GM12878 (cell line): ENCODE results near the gene LIMCH1. TPM values are rescaled to one million over a fixed set of nuclear protein-coding genes. Genes with fewer than 3 reads are reported as not detected.

Experiments
- ATAC-seq: fragments of 200-7000 bp; cut with Tn5 transposase; 3 replicates; pipeline ENCODE4 v1.9.1; 2020; ENCODE audit warnings: mild to moderate bottlenecking, moderate library complexity
- BruUV-seq: library from RNA; stranded (reverse); fragments of 400-500 nt; replicated peaks from 2 replicates; lab custom pipeline; 2021; lab: Mats Ljungman, UMichigan
- CTCF ChIA-PET: fragments of 300-600 bp; sonication (Branson Sonifier 250); formaldehyde crosslinking; extraction: SDS; loops from one replicate; lab custom pipeline; 2021; ENCODE audit warnings: inconsistent platforms; lab: Yijun Ruan, JAX
- POLR2A ChIA-PET: fragments of 350-600 bp; formaldehyde crosslinking; extraction: SDS; loops from one replicate; lab custom pipeline; 2021; ENCODE audit warnings: inconsistent platforms; lab: Charles Lee
- RAD21 ChIA-PET: fragments of 300-600 bp; sonication (Branson Sonifier 250); formaldehyde crosslinking; loops from one replicate; lab custom pipeline; 2023; ENCODE audit warnings: antibody characterized with exemption; ENCODE audit not compliant: unreplicated experiment; lab: Charles Lee
- SMC1A ChIA-PET: fragments of 300-600 bp; sonication (Branson Sonifier 250); formaldehyde crosslinking; loops from one replicate; lab custom pipeline; 2023; ENCODE audit not compliant: unreplicated experiment, uncharacterized antibody; lab: Charles Lee
- DNase-seq: peaks from one replicate; pipeline ENCODE4 v3.0.0-alpha.2; 2011; ENCODE audit warnings: low read depth, low spot score
- FAIRE-seq: peaks from 3 replicates; lab custom pipeline; 2011; peaks lifted over from hg19 to GRCh38; lab: Jason Lieb, UNC
- H2AFZ ChIP-seq: 2 replicates; pipeline ENCODE4 v1.6.0; 2011; ENCODE audit warnings: low read depth, low read length, control low read depth; ENCODE audit not compliant: control insufficient read depth
- H3K27ac ChIP-seq: 2 replicates; pipeline ENCODE4 v1.5.1; 2011; ENCODE audit warnings: control low read depth; ENCODE audit not compliant: control insufficient read depth, insufficient read depth
- H3K27me3 ChIP-seq, 2 experiments: replicated peaks in 1 of 2; 2 replicates each; pipeline versions ENCODE4 v1.6.0 to v1.6.1; 2011; ENCODE audit warnings: low read length in 1 of 2; ENCODE audit not compliant: control insufficient read depth in 2 of 2, insufficient read depth in 2 of 2
- H3K36me3 ChIP-seq, 2 experiments: 2 replicates each; pipeline ENCODE4 v1.5.1; 2011; ENCODE audit warnings: low read length in 1 of 2; ENCODE audit not compliant: control insufficient read depth in 2 of 2, insufficient read depth in 2 of 2
- H3K4me1 ChIP-seq: 2 replicates; pipeline ENCODE4 v1.6.1; 2011; ENCODE audit warnings: mild to moderate bottlenecking, low read length, moderate library complexity, mixed read lengths; ENCODE audit not compliant: control insufficient read depth, insufficient read depth
- H3K4me2 ChIP-seq: 2 replicates; pipeline ENCODE4 v1.6.0; 2011; ENCODE audit warnings: control low read depth; ENCODE audit not compliant: control insufficient read depth, insufficient read depth
- H3K4me3 ChIP-seq: fragments of 200-600 bp; sonication (generic); 2 replicates; pipeline ENCODE4 v1.5.1; 2016
- H3K79me2 ChIP-seq: 2 replicates; pipeline ENCODE4 v1.6.0; 2011; ENCODE audit warnings: low read length; ENCODE audit not compliant: control insufficient read depth, insufficient read depth
- H3K9ac ChIP-seq: 2 replicates; pipeline ENCODE4 v1.8.0; 2011; ENCODE audit warnings: low read length, control low read depth, mixed read lengths; ENCODE audit not compliant: control insufficient read depth, insufficient read depth
- H3K9me3 ChIP-seq: replicated peaks from 3 replicates; pipeline ENCODE4 v1.5.1; 2011; ENCODE audit warnings: mild to moderate bottlenecking, low read length; ENCODE audit not compliant: control insufficient read depth, insufficient read depth
- H4K20me1 ChIP-seq: 2 replicates; pipeline ENCODE4 v1.6.0; 2011; ENCODE audit not compliant: control insufficient read depth, insufficient read depth
- BCL3 ChIP-seq: IDR thresholded peaks from 2 replicates; pipeline ENCODE4 v1.6.1; 2011; ENCODE audit warnings: borderline replicate concordance, low read depth, mild to moderate bottlenecking, moderate library complexity, low read length; ENCODE audit not compliant: insufficient read depth, poor library complexity, severe bottlenecking
- EP300 ChIP-seq, 2 experiments: fragments of 150-350 bp in 1 of 2; IDR thresholded peaks; 2 replicates each; pipeline ENCODE4 v1.6.1; 2011 to 2012; ENCODE audit warnings: low read depth in 2 of 2, low read length in 2 of 2, borderline replicate concordance in 1 of 2, improper control_type of control experiment in 1 of 2, inconsistent platforms in 1 of 2; ENCODE audit not compliant: control insufficient read depth in 1 of 2
- HDAC6 ChIP-seq: fragments of 200-600 bp; sonication (generic); IDR thresholded peaks from one replicate; pipeline ENCODE4 v1.8.0; 2017; ENCODE audit warnings: antibody characterized with exemption; ENCODE audit not compliant: unreplicated experiment
- IRF5 ChIP-seq: fragments of 450-650 bp; IDR thresholded peaks from 2 replicates; pipeline ENCODE4 v1.6.1; 2017; ENCODE audit warnings: borderline replicate concordance
- KDM1A ChIP-seq: fragments of 200-600 bp; sonication (generic); IDR thresholded peaks from 2 replicates; pipeline ENCODE4 v1.6.1; 2016; ENCODE audit warnings: borderline replicate concordance
- MEF2A ChIP-seq: IDR thresholded peaks from 2 replicates; pipeline ENCODE4 v1.6.1; 2011; ENCODE audit warnings: low read depth, mild to moderate bottlenecking, low read length, moderate library complexity; ENCODE audit not compliant: insufficient read depth
- NR2C1 ChIP-seq: fragments of 450-650 bp; IDR thresholded peaks from 2 replicates; pipeline ENCODE4 v1.6.1; 2017; ENCODE audit warnings: antibody characterized with exemption, mild to moderate bottlenecking, moderate library complexity
- NRF1 ChIP-seq: conservative IDR thresholded peaks from 2 replicates; pipeline ENCODE4 v1.6.1; 2011; ENCODE audit warnings: mild to moderate bottlenecking, low read depth, low read length, improper control_type of control experiment
- PAX8 ChIP-seq: fragments of 450-650 bp; IDR thresholded peaks from 2 replicates; pipeline ENCODE4 v1.6.1; 2017; ENCODE audit warnings: mild to moderate bottlenecking, moderate library complexity
- RELA ChIP-seq: fragments of 450-650 bp; IDR thresholded peaks from 2 replicates; pipeline ENCODE4 v1.8.0; 2014; ENCODE audit warnings: borderline replicate concordance; ENCODE audit not compliant: partially characterized antibody
- SUZ12 ChIP-seq: fragments of 200-600 bp; sonication (generic); IDR thresholded peaks from one replicate; pipeline ENCODE4 v1.6.1; 2018; ENCODE audit warnings: antibody characterized with exemption, mild to moderate bottlenecking; ENCODE audit not compliant: unreplicated experiment
- USF2 ChIP-seq: IDR thresholded peaks from 2 replicates; pipeline ENCODE4 v1.6.1; 2011; ENCODE audit warnings: low read depth, low read length, improper control_type of control experiment, borderline replicate concordance
- ZBTB11 ChIP-seq: fragments of 450-650 bp; formaldehyde crosslinking; IDR thresholded peaks from 2 replicates; pipeline ENCODE4 v1.5.0; 2022; ENCODE audit warnings: mild to moderate bottlenecking, missing genetic modification characterization
- ZNF274 ChIP-seq: IDR thresholded peaks from one replicate; pipeline ENCODE4 v1.8.0; 2011; ENCODE audit not compliant: insufficient read length, insufficient read depth
- ZSCAN29 ChIP-seq: fragments of 450-650 bp; IDR thresholded peaks from 2 replicates; pipeline ENCODE4 v1.6.1; 2017; ENCODE audit warnings: mild to moderate bottlenecking, moderate library complexity
- WGBS: methylation state at CpG from one replicate; pipeline ENCODE4 v1.1.6; 2016; ENCODE audit warnings: low lambda C conversion rate; ENCODE audit not compliant: insufficient replicate concordance, insufficient coverage; ENCODE audit errors: missing lambda C conversion rate; 5-methylcytosine and 5-hydroxymethylcytosine counted together
- in situ Hi-C: fragments of 300-500 bp; cut with MboI; formaldehyde crosslinking; loops from 9 replicates; pipeline ENCODE4 v1.14.3; 2018; ENCODE audit warnings: mixed read lengths
- intact Hi-C: fragments of 100-400 bp; cut with micrococcal nuclease; formaldehyde crosslinking; loops from one replicate; pipeline ENCODE4 v1.14.2; 2022; ENCODE audit not compliant: unreplicated experiment
- polyA plus RNA-seq, 11 experiments: library from polyadenylated mRNA; depleted of rRNA in 4 of 11; unstranded in 6 of 11; stranded (reverse) in 5 of 11; fragments of >200 nt; fragmentation: Nextera tagmentation in 4 of 11; fragmentation: Illumina TruSeq in 1 of 11; extraction: Ambion mirVana in 4 of 11; extraction: Trizol in 1 of 11; gene quantifications; 1 replicate in 1 of 11; 2 replicates in 10 of 11; pipeline versions ENCODE4 v1.2.1 to v1.2.3, GENCODE V29; 2011 to 2016; ENCODE audit warnings: inconsistent platforms in 2 of 11, missing spikeins in 2 of 11, low read depth in 1 of 11
- total RNA-seq, 4 experiments: library from RNA; depleted of rRNA in 3 of 4; stranded (reverse); fragments of >200 nt in 3 of 4; fragmentation: Illumina TruSeq in 1 of 4; extraction: Trizol in 1 of 4; gene quantifications; 2 replicates each; pipeline versions ENCODE4 v1.2.1 to v1.2.3, GENCODE V29; 2013 to 2021

The LIMCH1 gene
- total and polyA plus RNA-seq, 10 of the 15 experiments (the other 5 are each of a cell fraction or from before 2014, with no cell fraction given): 0.07 to 0.15 TPM; not detected in 8

- TF ChIP-seq IRF5: no peak
- TF ChIP-seq ZBTB11 (CRISPR knock-in tag): no peak
Measured at GRCh38 chr4:41719417-41719816, 181.5 kb downstream of the LIMCH1 start (continued).

- Histone ChIP-seq H3K4me3 (no peak overlapping the region), H3K9ac (no peak overlapping the region), H3K4me1 (no peaks in the 10 kb centered on the region), H3K79me2 (no peaks in the 10 kb centered on the region), H3K27me3 (no peaks in the 10 kb centered on the region; a peak in 1 of 4 replicates), H2AFZ (no peak overlapping the region), H3K4me2 (no peak overlapping the region), H3K9me3 (no peaks in the 10 kb centered on the region), H3K36me3 (no peaks in the 10 kb centered on the region), H3K27ac (no peak overlapping the region), H4K20me1 (no peaks in the 10 kb centered on the region)
- FAIRE-seq: no peak
- in situ Hi-C loops (no loop called here), intact Hi-C loops (no loop called here)
- CTCF ChIA-PET: no interaction called here
- no peak for DNase-seq
- SMC1A ChIA-PET: interaction anchor here (0.6 kb wide), 1 partner anchor 25 kb away, joined by 3 read pairs; no protein-coding TSS in a partner anchor
- BruUV-seq: no TSS peak
- no peak for ATAC-seq
- WGBS: 44% methylated on average over 1 of the region's 1 CpG
- RAD21 ChIA-PET: no interaction called here
- POLR2A ChIA-PET: no interaction called here
- TF ChIP-seq PAX8: no peak
- no peak for TF ChIP-seq BCL3
- TF ChIP-seq MEF2A: no peak
- TF ChIP-seq ZNF274: no peak
- no peak for TF ChIP-seq EP300 (IDR thresholded peaks at IDR 0.05; ENCODE audit: borderline replicate concordance in 1 of 2, control insufficient read depth in 1 of 2, low read depth in 2 of 2, low read length in 2 of 2)
- TF ChIP-seq RELA: no peak
- TF ChIP-seq KDM1A: no peak
- TF ChIP-seq NRF1: no peak
- no peak for TF ChIP-seq NR2C1
- TF ChIP-seq USF2: no peak
- no peak for TF ChIP-seq HDAC6
- TF ChIP-seq ZSCAN29: no peak
- no peak for TF ChIP-seq SUZ12
Measured at GRCh38 chr4:41722181-41722580, 184.2 kb downstream of the LIMCH1 start.
